ENCODE data around the gene GRIK2.

- TF ChIP-seq CTCF (IDR thresholded peaks at IDR 0.05) (no peak), EP300 (IDR thresholded peaks at IDR 0.05) (no peak)
Observed at GRCh38 chr6:101513181-101513580, 119.7 kb downstream of the GRIK2 start.

Measured in esophagus muscularis mucosa (tissue), 3 donors.